Measurements from ENCODE around the gene CD46.

Gene CD46

GRCh38 chr1:207807326-207807689, 55.5 kb downstream of the CD46 start:
- Histone ChIP-seq H3K4me2 (ENCODE audit: low read length) (peak overlapping the region; percentile 59), H3F3A (ENCODE audit: control insufficient read depth, insufficient read depth) (no peaks in the 10 kb centered on the region), H3K9me3 (ENCODE audit: control insufficient read depth, insufficient read depth, low read length) (no peaks in the 10 kb centered on the region), H3K36me3 (ENCODE audit: control insufficient read depth, low read length) (peaks cover 78% of the 10 kb centered on the region), H3K9me2 (replicated peaks; ENCODE audit: control insufficient read depth, low read length) (no peaks in the 10 kb centered on the region), H4K20me1 (ENCODE audit: control insufficient read depth, insufficient read depth, low read depth, low read length) (no peaks in the 10 kb centered on the region), H3K79me2 (ENCODE audit: control insufficient read depth, low read length) (no peaks in the 10 kb centered on the region), H3K27me3 (ENCODE audit: control insufficient read depth, low read length) (no peaks in the 10 kb centered on the region), H3K4me3 (ENCODE audit: low read length) (peak overlapping the region; percentile 51), H3K27ac (ENCODE audit: low read depth, low read length) (peak overlapping the region; percentile 66), H3K4me1 (ENCODE audit: control insufficient read depth, low read length) (peaks cover 28% of the 10 kb centered on the region)
- TF ChIP-seq CTCF (IDR thresholded peaks at IDR 0.05; ENCODE audit: low read depth, low read length, poor library complexity, severe bottlenecking) (no peak), EZH2phosphoT487 (IDR thresholded peaks at IDR 0.05; ENCODE audit: borderline replicate concordance, low read length) (no peak)

GRCh38 chr1:207807690-207808321, 56.0 kb downstream of the CD46 start:
- H3K9me3 ChIP-seq (ENCODE audit: control insufficient read depth, insufficient read depth, low read length), result no peaks in the 10 kb centered on the region
- no peak for TF ChIP-seq CTCF (IDR thresholded peaks at IDR 0.05; ENCODE audit: low read depth, low read length, poor library complexity, severe bottlenecking)
- no peak for TF ChIP-seq EZH2phosphoT487 (IDR thresholded peaks at IDR 0.05; ENCODE audit: borderline replicate concordance, low read length)
- H3K9me2 ChIP-seq (replicated peaks; ENCODE audit: control insufficient read depth, low read length), result no peaks in the 10 kb centered on the region
- H3K4me1 ChIP-seq (ENCODE audit: control insufficient read depth, low read length), result peaks cover 28% of the 10 kb centered on the region
- peak overlapping the region; percentile 51 for H3K4me3 ChIP-seq (ENCODE audit: low read length)
- peaks cover 78% of the 10 kb centered on the region for H3K36me3 ChIP-seq (ENCODE audit: control insufficient read depth, low read length)
- peak overlapping the region; percentile 66 for H3K27ac ChIP-seq (ENCODE audit: low read depth, low read length)
- H4K20me1 ChIP-seq (ENCODE audit: control insufficient read depth, insufficient read depth, low read depth, low read length), result no peaks in the 10 kb centered on the region
- H3F3A ChIP-seq (ENCODE audit: control insufficient read depth, insufficient read depth), result no peaks in the 10 kb centered on the region
- H3K27me3 ChIP-seq (ENCODE audit: control insufficient read depth, low read length), result no peaks in the 10 kb centered on the region
- peak overlapping the region; percentile 59 for H3K4me2 ChIP-seq (ENCODE audit: low read length)
- no peaks in the 10 kb centered on the region for H3K79me2 ChIP-seq (ENCODE audit: control insufficient read depth, low read length)

DNA sequence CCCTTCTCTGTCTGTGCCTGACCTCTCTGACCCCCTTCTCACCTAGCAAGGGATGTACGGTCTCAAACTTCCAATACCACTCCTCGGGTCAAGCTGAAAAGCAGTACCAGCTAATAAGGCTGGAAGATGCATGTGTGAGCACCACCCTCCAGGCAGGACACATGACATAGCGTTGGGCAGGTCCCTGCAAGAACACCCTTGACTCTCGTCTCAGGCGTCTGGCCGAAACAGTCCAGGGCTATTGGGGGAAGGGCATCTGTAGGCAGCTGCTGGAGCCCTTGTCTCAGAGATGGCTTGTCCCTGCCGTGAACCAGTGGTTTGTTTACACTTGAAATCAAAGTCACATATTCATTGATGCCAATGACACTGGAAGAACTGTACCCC, 56.5 kb downstream of the CD46 start:
- Histone ChIP-seq H3K36me3 (ENCODE audit: control insufficient read depth, low read length) (peaks cover 78% of the 10 kb centered on the region), H3K79me2 (ENCODE audit: control insufficient read depth, low read length) (no peaks in the 10 kb centered on the region), H3K4me1 (ENCODE audit: control insufficient read depth, low read length) (peaks cover 28% of the 10 kb centered on the region), H3K9me2 (replicated peaks; ENCODE audit: control insufficient read depth, low read length) (no peaks in the 10 kb centered on the region), H3K27me3 (ENCODE audit: control insufficient read depth, low read length) (no peaks in the 10 kb centered on the region), H4K20me1 (ENCODE audit: control insufficient read depth, insufficient read depth, low read depth, low read length) (no peaks in the 10 kb centered on the region), H3K9me3 (ENCODE audit: control insufficient read depth, insufficient read depth, low read length) (no peaks in the 10 kb centered on the region), H3K4me3 (ENCODE audit: low read length) (peak overlapping the region; percentile 51; the same call in 1 of the 2 replicates), H3F3A (ENCODE audit: control insufficient read depth, insufficient read depth) (no peaks in the 10 kb centered on the region), H3K4me2 (ENCODE audit: low read length) (peak overlapping the region; percentile 59), H3K27ac (ENCODE audit: low read depth, low read length) (peak overlapping the region; percentile 66)
- TF ChIP-seq CTCF (IDR thresholded peaks at IDR 0.05; ENCODE audit: low read depth, low read length, poor library complexity, severe bottlenecking), result no peak

Data from DOHH2 (cell line).